WTC11 (cell line): ENCODE data around the gene MOBP. TPM values are rescaled to one million over a fixed set of nuclear protein-coding genes. Genes with fewer than 3 reads are reported as not detected.

Experiments used
- ATAC-seq: fragments of 200-7000 bp; cut with Tn5 transposase; 2 replicates; pipeline ENCODE4 v1.10.0; 2021; ENCODE audit warnings: mild to moderate bottlenecking, moderate library complexity
- CTCF ChIA-PET: fragments of 300-600 bp; sonication (Branson Sonifier 250); formaldehyde crosslinking; loops from one replicate; lab custom pipeline; 2021; ENCODE audit warnings: antibody characterized with exemption; lab: Charles Lee
- POLR2A ChIA-PET: fragments of 350-600 bp; sonication (Branson Sonifier 250); formaldehyde crosslinking; loops from one replicate; lab custom pipeline; 2021; ENCODE audit warnings: antibody characterized with exemption; lab: Charles Lee
- DNase-seq: peaks from one replicate; pipeline ENCODE4 v3.0.0; 2021; ENCODE audit warnings: low spot score
- H3K27ac Mint-ChIP-seq: 2 replicates; pipeline ENCODE4 v1.8.0; 2021; ENCODE audit warnings: mixed read lengths
- H3K27me3 Mint-ChIP-seq: 2 replicates; pipeline ENCODE4 v1.8.0; 2021; ENCODE audit warnings: low read depth, mild to moderate bottlenecking, moderate library complexity, mixed read lengths
- H3K36me3 Mint-ChIP-seq: 2 replicates; pipeline ENCODE4 v1.8.0; 2021; ENCODE audit warnings: mixed read lengths
- H3K4me1 Mint-ChIP-seq: 2 replicates; pipeline ENCODE4 v1.8.0; 2022; ENCODE audit warnings: mixed read lengths
- H3K4me3 Mint-ChIP-seq: 2 replicates; pipeline ENCODE4 v1.8.0; 2021; ENCODE audit warnings: mild to moderate bottlenecking, moderate library complexity, mixed read lengths
- H3K9me3 Mint-ChIP-seq: 2 replicates; pipeline ENCODE4 v1.8.0; 2021; ENCODE audit warnings: mixed read lengths
- AR ChIP-seq: fragments of 250-450 bp; sonication (Bioruptor Pico); IDR thresholded peaks from 2 replicates; pipeline ENCODE4 v1.9.0; 2021; ENCODE audit warnings: mild to moderate bottlenecking
- EMX1 ChIP-seq: fragments of 250-450 bp; sonication (Bioruptor Pico); IDR thresholded peaks from 2 replicates; pipeline ENCODE4 v1.8.0; 2021; ENCODE audit warnings: mild to moderate bottlenecking
- IRF1 ChIP-seq: sonication (generic); formaldehyde crosslinking; IDR thresholded peaks from 2 replicates; pipeline ENCODE4 v1.8.0; 2023; ENCODE audit warnings: missing genetic modification reagents
- MAX ChIP-seq: sonication (generic); formaldehyde crosslinking; IDR thresholded peaks from 2 replicates; pipeline ENCODE4 v1.8.0; 2022; ENCODE audit warnings: mild to moderate bottlenecking, missing genetic modification reagents
- MXD4 ChIP-seq: fragments of 250-450 bp; sonication (Bioruptor Pico); IDR thresholded peaks from 2 replicates; pipeline ENCODE4 v1.8.0; 2021; ENCODE audit warnings: mild to moderate bottlenecking, moderate library complexity, borderline replicate concordance
- NFATC4 ChIP-seq: fragments of 250-450 bp; sonication (Bioruptor Pico); IDR thresholded peaks from 2 replicates; pipeline ENCODE4 v1.9.0; 2021; ENCODE audit warnings: mild to moderate bottlenecking
- RELA ChIP-seq: sonication (generic); formaldehyde crosslinking; IDR thresholded peaks from 2 replicates; pipeline ENCODE4 v1.8.1; 2022; ENCODE audit warnings: missing genetic modification reagents, mild to moderate bottlenecking, borderline replicate concordance
- SOX15 ChIP-seq: fragments of 250-450 bp; sonication (Bioruptor Pico); IDR thresholded peaks from 2 replicates; pipeline ENCODE4 v1.9.0; 2021; ENCODE audit warnings: mild to moderate bottlenecking
- total RNA-seq: library from RNA; stranded (reverse); gene quantifications from 3 replicates; pipeline ENCODE4 v1.2.3, GENCODE V29; 2021
- TF ChIP-seq, protein P1 (sequence below): fragments of 250-450 bp; sonication (Bioruptor Pico); IDR thresholded peaks from 2 replicates; pipeline ENCODE4 v1.9.0; 2021; ENCODE audit warnings: mild to moderate bottlenecking, borderline replicate concordance

Gene MOBP
- total RNA-seq, 1 experiment from 2014 or later, result 0.13 TPM

GRCh38 chr3:39550354-39551051, 83.0 kb downstream of the MOBP start:
- Mint-ChIP-seq H3K36me3 (peaks cover 31% of the 10 kb centered on the region), H3K27ac (no peak overlapping the region), H3K9me3 (peaks cover 43% of the 10 kb centered on the region), H3K4me3 (no peak overlapping the region), H3K4me1 (peaks cover 9% of the 10 kb centered on the region; the same call in 1 of the 2 replicates), H3K27me3 (peaks cover 11% of the 10 kb centered on the region)
- DNase-seq (no peak), ATAC-seq (no peak)
- CTCF ChIA-PET, result interaction anchor here (1.7 kb wide), 1 partner anchor 8 kb away, joined by 7 read pairs; no protein-coding TSS in a partner anchor
- POLR2A ChIA-PET, result interaction anchor here (0.6 kb wide), 1 partner anchor 449 kb away, joined by 3 read pairs; no protein-coding TSS in a partner anchor
- TF ChIP-seq MAX (CRISPR knock-in tag) (no peak), RELA (CRISPR knock-in tag) (no peak), SOX15 (CRISPR knock-in tag) (no peak), MXD4 (CRISPR knock-in tag) (no peak), NFATC4 (CRISPR knock-in tag) (no peak), EMX1 (CRISPR knock-in tag) (no peak), IRF1 (no peak), AR (CRISPR knock-in tag) (no peak)
- TF ChIP-seq, protein P1, sequence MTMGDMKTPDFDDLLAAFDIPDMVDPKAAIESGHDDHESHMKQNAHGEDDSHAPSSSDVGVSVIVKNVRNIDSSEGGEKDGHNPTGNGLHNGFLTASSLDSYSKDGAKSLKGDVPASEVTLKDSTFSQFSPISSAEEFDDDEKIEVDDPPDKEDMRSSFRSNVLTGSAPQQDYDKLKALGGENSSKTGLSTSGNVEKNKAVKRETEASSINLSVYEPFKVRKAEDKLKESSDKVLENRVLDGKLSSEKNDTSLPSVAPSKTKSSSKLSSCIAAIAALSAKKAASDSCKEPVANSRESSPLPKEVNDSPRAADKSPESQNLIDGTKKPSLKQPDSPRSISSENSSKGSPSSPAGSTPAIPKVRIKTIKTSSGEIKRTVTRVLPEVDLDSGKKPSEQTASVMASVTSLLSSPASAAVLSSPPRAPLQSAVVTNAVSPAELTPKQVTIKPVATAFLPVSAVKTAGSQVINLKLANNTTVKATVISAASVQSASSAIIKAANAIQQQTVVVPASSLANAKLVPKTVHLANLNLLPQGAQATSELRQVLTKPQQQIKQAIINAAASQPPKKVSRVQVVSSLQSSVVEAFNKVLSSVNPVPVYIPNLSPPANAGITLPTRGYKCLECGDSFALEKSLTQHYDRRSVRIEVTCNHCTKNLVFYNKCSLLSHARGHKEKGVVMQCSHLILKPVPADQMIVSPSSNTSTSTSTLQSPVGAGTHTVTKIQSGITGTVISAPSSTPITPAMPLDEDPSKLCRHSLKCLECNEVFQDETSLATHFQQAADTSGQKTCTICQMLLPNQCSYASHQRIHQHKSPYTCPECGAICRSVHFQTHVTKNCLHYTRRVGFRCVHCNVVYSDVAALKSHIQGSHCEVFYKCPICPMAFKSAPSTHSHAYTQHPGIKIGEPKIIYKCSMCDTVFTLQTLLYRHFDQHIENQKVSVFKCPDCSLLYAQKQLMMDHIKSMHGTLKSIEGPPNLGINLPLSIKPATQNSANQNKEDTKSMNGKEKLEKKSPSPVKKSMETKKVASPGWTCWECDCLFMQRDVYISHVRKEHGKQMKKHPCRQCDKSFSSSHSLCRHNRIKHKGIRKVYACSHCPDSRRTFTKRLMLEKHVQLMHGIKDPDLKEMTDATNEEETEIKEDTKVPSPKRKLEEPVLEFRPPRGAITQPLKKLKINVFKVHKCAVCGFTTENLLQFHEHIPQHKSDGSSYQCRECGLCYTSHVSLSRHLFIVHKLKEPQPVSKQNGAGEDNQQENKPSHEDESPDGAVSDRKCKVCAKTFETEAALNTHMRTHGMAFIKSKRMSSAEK, result no peak

Other genes with a start within 250 kb of the MOBP start
- gene CX3CR1, start 187.6 kb upstream of the MOBP start, total RNA-seq, result 0.07 to 0.37 TPM (median 0.11 TPM) in 3 replicates
- gene CCR8, start 138.0 kb upstream of the MOBP start, total RNA-seq, result 0.33 TPM in 1 of 3 replicates, not detected in the others
- gene SLC25A38, start 84.3 kb upstream of the MOBP start, total RNA-seq, result 34.9 to 37.3 TPM (median 36.7 TPM) in 3 replicates
- gene RPSA, start 61.0 kb upstream of the MOBP start, total RNA-seq, result 2,455 to 2,509 TPM (median 2,505 TPM) in 3 replicates